PFSK-1 (cell line): ENCODE measurements around the gene SCAMP2.

Source experiments
- POLR2AphosphoS5 ChIP-seq: IDR thresholded peaks from 2 replicates; pipeline ENCODE4 v1.6.1; 2012; ENCODE audit warnings: low read depth, mild to moderate bottlenecking, control low read depth, low read length, moderate library complexity
- REST ChIP-seq, 2 experiments: IDR thresholded peaks; 2 replicates each; pipeline versions ENCODE4 v1.6.1 to v1.8.0; 2011 to 2012; ENCODE audit warnings: low read depth in 2 of 2, low read length in 2 of 2, control low read depth in 1 of 2, inconsistent platforms in 1 of 2, mild to moderate bottlenecking in 1 of 2, moderate library complexity in 1 of 2; ENCODE audit not compliant: insufficient read depth in 1 of 2
- SIN3A ChIP-seq: IDR thresholded peaks from 2 replicates; pipeline ENCODE4 v1.6.1; 2012; ENCODE audit warnings: mild to moderate bottlenecking, low read length, moderate library complexity, borderline replicate concordance; ENCODE audit not compliant: insufficient read depth
- TAF1 ChIP-seq: IDR thresholded peaks from 2 replicates; pipeline ENCODE4 v1.6.1; 2012; ENCODE audit warnings: low read length, control low read depth, borderline replicate concordance; ENCODE audit not compliant: insufficient read depth

- no peak for TF ChIP-seq POLR2AphosphoS5
- TF ChIP-seq REST (IDR thresholded peaks at IDR 0.05; ENCODE audit: insufficient read depth in 1 of 2, low read depth in 2 of 2, low read length in 2 of 2), result no peak
- no peak for TF ChIP-seq TAF1
- TF ChIP-seq SIN3A, result no peak
These were observed 42.3 kb downstream of the SCAMP2 start for GRCh38 chr15:74830868-74831267.
